H9 (cell line): ENCODE measurements around the gene ANKRD11. TPM values are rescaled to one million over a fixed set of nuclear protein-coding genes. Genes with fewer than 3 reads are reported as not detected.

Source experiments
- DNase-seq: peaks from one replicate; pipeline ENCODE4 v3.0.0-alpha.2; 2017
- H2AFZ ChIP-seq: one replicate; pipeline ENCODE4 v1.6.1; 2013; ENCODE audit warnings: mild to moderate bottlenecking, low read length, control low read depth, moderate library complexity
- H2AK5ac ChIP-seq: 2 replicates; pipeline ENCODE4 v1.6.1; 2013; ENCODE audit warnings: low read length, control low read depth, mixed read lengths; ENCODE audit not compliant: insufficient read length
- H2BK120ac ChIP-seq: one replicate; pipeline ENCODE4 v1.6.1; 2013; ENCODE audit warnings: low read depth, mild to moderate bottlenecking, low read length, control low read depth, inconsistent platforms; ENCODE audit not compliant: poor library complexity, severe bottlenecking
- H2BK12ac ChIP-seq: 2 replicates; pipeline ENCODE4 v1.6.1; 2013; ENCODE audit warnings: low read length, control low read depth, mixed read lengths, low read depth; ENCODE audit not compliant: insufficient read length
- H2BK15ac ChIP-seq: 2 replicates; pipeline ENCODE4 v1.6.1; 2013; ENCODE audit warnings: low read depth, low read length, control low read depth
- H2BK20ac ChIP-seq: one replicate; pipeline ENCODE4 v1.6.1; 2013; ENCODE audit warnings: low read depth, mild to moderate bottlenecking, low read length, control low read depth, inconsistent platforms; ENCODE audit not compliant: poor library complexity, severe bottlenecking
- H2BK5ac ChIP-seq: 2 replicates; pipeline ENCODE4 v1.6.1; 2013; ENCODE audit warnings: low read length, control low read depth, mixed read lengths; ENCODE audit not compliant: insufficient read length
- H3K14ac ChIP-seq: 2 replicates; pipeline ENCODE4 v1.6.1; 2013; ENCODE audit warnings: low read length, control low read depth; ENCODE audit not compliant: insufficient read depth
- H3K18ac ChIP-seq: 2 replicates; pipeline ENCODE4 v1.6.1; 2013; ENCODE audit warnings: low read depth, mild to moderate bottlenecking, mixed read lengths, low read length, control low read depth; ENCODE audit not compliant: insufficient read length
- H3K23ac ChIP-seq: 2 replicates; pipeline ENCODE4 v1.6.1; 2013; ENCODE audit warnings: low read length, control low read depth, mixed read lengths, low read depth; ENCODE audit not compliant: insufficient read length
- H3K23me2 ChIP-seq: 2 replicates; pipeline ENCODE4 v1.6.1; 2013; ENCODE audit warnings: low read depth, mild to moderate bottlenecking, mixed read lengths, low read length, control low read depth; ENCODE audit not compliant: insufficient read length, poor library complexity, severe bottlenecking
- H3K27ac ChIP-seq: 2 replicates; pipeline ENCODE4 v1.5.1; 2013; ENCODE audit warnings: low read length, control low read depth, mixed read lengths, low read depth; ENCODE audit not compliant: insufficient read length
- H3K27me3 ChIP-seq: 2 replicates; pipeline ENCODE4 v1.6.1; 2013; ENCODE audit warnings: low read length, control low read depth, inconsistent platforms; ENCODE audit not compliant: insufficient read depth
- H3K4ac ChIP-seq: 2 replicates; pipeline ENCODE4 v1.6.1; 2013; ENCODE audit warnings: low read depth, mild to moderate bottlenecking, control low read depth, inconsistent platforms, low read length, moderate library complexity
- H3K4me1 ChIP-seq: 2 replicates; pipeline ENCODE4 v1.6.1; 2013; ENCODE audit warnings: low read length, control low read depth, inconsistent platforms; ENCODE audit not compliant: insufficient read depth
- H3K4me2 ChIP-seq: 2 replicates; pipeline ENCODE4 v1.6.1; 2013; ENCODE audit warnings: low read length, control low read depth, mixed read lengths; ENCODE audit not compliant: insufficient read length, insufficient read depth
- H3K56ac ChIP-seq: 2 replicates; pipeline ENCODE4 v1.6.1; 2013; ENCODE audit warnings: low read depth, mild to moderate bottlenecking, mixed read lengths, low read length, control low read depth; ENCODE audit not compliant: insufficient read length
- H3K79me1 ChIP-seq: 2 replicates; pipeline ENCODE4 v1.6.1; 2013; ENCODE audit warnings: low read depth, mild to moderate bottlenecking, moderate library complexity, low read length, control low read depth, inconsistent platforms; ENCODE audit not compliant: insufficient read depth, poor library complexity, severe bottlenecking
- H3K79me2 ChIP-seq: 2 replicates; pipeline ENCODE4 v1.6.1; 2013; ENCODE audit warnings: low read length, control low read depth, inconsistent platforms; ENCODE audit not compliant: insufficient read depth
- H3K9ac ChIP-seq: 2 replicates; pipeline ENCODE4 v1.6.1; 2013; ENCODE audit warnings: low read length, control low read depth, mixed read lengths; ENCODE audit not compliant: insufficient read length; ENCODE audit errors: extremely low read depth
- H3K9me3 ChIP-seq: one replicate; pipeline ENCODE4 v1.6.1; 2013; ENCODE audit warnings: low read depth, low read length, inconsistent platforms; ENCODE audit not compliant: control insufficient read depth
- H3T11ph ChIP-seq: one replicate; pipeline ENCODE4 v1.6.1; 2013; ENCODE audit warnings: mild to moderate bottlenecking, low read length, control low read depth, inconsistent platforms
- H4K20me1 ChIP-seq: one replicate; pipeline ENCODE4 v1.6.1; 2013; ENCODE audit not compliant: control insufficient read depth, insufficient read length, insufficient read depth
- H4K5ac ChIP-seq: 2 replicates; pipeline ENCODE4 v1.6.1; 2013; ENCODE audit warnings: low read depth, mild to moderate bottlenecking, mixed read lengths, low read length, control low read depth; ENCODE audit not compliant: insufficient read length
- H4K8ac ChIP-seq: replicated peaks from 2 replicates; pipeline ENCODE4 v1.6.1; 2013; ENCODE audit warnings: low read length, control low read depth, mixed read lengths, low read depth; ENCODE audit not compliant: insufficient read length
- H4K91ac ChIP-seq: 2 replicates; pipeline ENCODE4 v1.6.1; 2013; ENCODE audit warnings: low read depth, mild to moderate bottlenecking, moderate library complexity, mixed read lengths, low read length, control low read depth; ENCODE audit not compliant: insufficient read length
- H3K27ac Mint-ChIP-seq, 3 experiments: 2 replicates in 2 of 3; 3 replicates in 1 of 3; pipeline ENCODE4 v1.8.0; 2020 to 2021; ENCODE audit warnings: mixed read lengths in 3 of 3, mild to moderate bottlenecking in 1 of 3, moderate library complexity in 1 of 3
- H3K27me3 Mint-ChIP-seq: 2 replicates; pipeline ENCODE4 v1.8.0; 2021; ENCODE audit warnings: low read depth, mild to moderate bottlenecking, moderate library complexity, mixed read lengths
- H3K36me3 Mint-ChIP-seq, 3 experiments: 2 replicates in 2 of 3; 3 replicates in 1 of 3; pipeline ENCODE4 v1.8.0; 2020 to 2021; ENCODE audit warnings: low read depth in 3 of 3, mixed read lengths in 3 of 3; ENCODE audit not compliant: insufficient read depth in 1 of 3
- H3K4me1 Mint-ChIP-seq, 2 experiments: 2 replicates each; pipeline ENCODE4 v1.8.0; 2020; ENCODE audit warnings: mixed read lengths in 2 of 2
- H3K4me3 Mint-ChIP-seq, 2 experiments: 2 replicates in 1 of 2; 3 replicates in 1 of 2; pipeline ENCODE4 v1.8.0; 2020 to 2021; ENCODE audit warnings: mild to moderate bottlenecking in 2 of 2, mixed read lengths in 2 of 2, moderate library complexity in 1 of 2
- H3K9me3 Mint-ChIP-seq, 2 experiments: 2 replicates in 1 of 2; 3 replicates in 1 of 2; pipeline ENCODE4 v1.8.0; 2020; ENCODE audit warnings: mild to moderate bottlenecking in 2 of 2, mixed read lengths in 2 of 2, moderate library complexity in 1 of 2
- WGBS: extraction: QIAGEN DNeasy Blood & Tissue Kit; methylation state at CpG from one replicate; pipeline ENCODE4 v1.1.7; 2013; ENCODE audit warnings: missing lambda C conversion rate, low lambda C conversion rate, mixed read lengths; ENCODE audit not compliant: insufficient read length; ENCODE audit errors: extremely low coverage; 5-methylcytosine and 5-hydroxymethylcytosine counted together
- total RNA-seq: library from RNA; stranded (reverse); gene quantifications from 2 replicates; pipeline ENCODE4 v1.2.1, GENCODE V29; 2021
- TF ChIP-seq, protein P1 (sequence below): fragments of 200-600 bp; sonication (generic); conservative IDR thresholded peaks from 3 replicates; pipeline ENCODE4 v1.8.0; 2021; ENCODE audit warnings: antibody characterized with exemption, mild to moderate bottlenecking

The ANKRD11 gene
- total RNA-seq, 1 experiment from 2014 or later, result 181 TPM

DNA sequence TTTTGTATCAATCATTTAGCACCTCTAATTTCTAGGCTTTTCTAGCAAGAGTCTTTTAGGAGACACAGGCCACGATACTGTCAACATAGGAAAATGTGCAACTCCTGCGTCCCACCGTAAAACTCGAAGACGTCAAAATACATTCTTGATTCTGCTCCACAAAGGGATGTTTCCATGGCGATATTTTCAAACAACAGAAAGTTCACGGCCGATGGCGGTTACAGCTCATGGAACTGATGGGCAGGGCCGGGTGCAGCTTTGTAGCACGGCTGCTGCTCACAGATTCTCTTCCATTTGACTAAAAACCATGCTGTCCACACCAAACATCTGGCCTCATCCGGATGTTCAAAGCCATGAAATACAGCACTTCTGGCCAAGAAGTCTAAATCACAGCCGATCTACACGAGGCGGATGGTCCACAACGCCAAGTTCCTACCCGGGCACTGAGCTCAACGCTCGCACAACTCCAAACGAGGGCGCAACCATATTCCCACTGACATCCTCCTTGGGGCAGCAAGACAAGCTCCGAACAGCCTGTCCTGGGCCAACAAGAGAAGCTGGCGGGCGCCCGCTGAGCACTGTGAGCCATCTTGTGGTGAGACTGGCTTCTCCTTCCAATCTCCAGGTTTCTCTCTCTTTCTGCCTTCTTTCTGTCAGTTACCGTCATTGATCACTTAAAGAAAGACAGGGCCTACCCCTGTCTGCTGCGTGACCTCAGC is 193.0 kb downstream of the ANKRD11 start:
- H3K27me3 Mint-ChIP-seq, result no peaks in the 10 kb centered on the region
- Histone ChIP-seq H4K20me1 (no peaks in the 10 kb centered on the region), H3K23ac (no peak overlapping the region), H2BK5ac (no peak overlapping the region), H2BK20ac (no peak overlapping the region), H3K14ac (no peak overlapping the region), H2AK5ac (no peak overlapping the region), H3K27me3 (no peaks in the 10 kb centered on the region), H4K8ac (no peak overlapping the region), H3K9me3 (no peaks in the 10 kb centered on the region), H3K79me2 (no peaks in the 10 kb centered on the region; the same call in 1 of the 2 replicates), H3K4ac (no peak overlapping the region), H2AFZ (no peak overlapping the region), H2BK15ac (no peak overlapping the region), H3K18ac (no peak overlapping the region), H3K9ac (no peak overlapping the region), H4K91ac (no peak overlapping the region), H3K4me1 (peaks cover 8% of the 10 kb centered on the region; the same call in 1 of the 2 replicates), H2BK120ac (no peak overlapping the region), H4K5ac (no peak overlapping the region), H3K56ac (no peak overlapping the region), H3T11ph (no peak overlapping the region), H3K27ac (no peak overlapping the region), H2BK12ac (no peak overlapping the region), H3K79me1 (no peaks in the 10 kb centered on the region), H3K4me2 (no peak overlapping the region), H3K23me2 (no peaks in the 10 kb centered on the region)
- TF ChIP-seq, protein P1, sequence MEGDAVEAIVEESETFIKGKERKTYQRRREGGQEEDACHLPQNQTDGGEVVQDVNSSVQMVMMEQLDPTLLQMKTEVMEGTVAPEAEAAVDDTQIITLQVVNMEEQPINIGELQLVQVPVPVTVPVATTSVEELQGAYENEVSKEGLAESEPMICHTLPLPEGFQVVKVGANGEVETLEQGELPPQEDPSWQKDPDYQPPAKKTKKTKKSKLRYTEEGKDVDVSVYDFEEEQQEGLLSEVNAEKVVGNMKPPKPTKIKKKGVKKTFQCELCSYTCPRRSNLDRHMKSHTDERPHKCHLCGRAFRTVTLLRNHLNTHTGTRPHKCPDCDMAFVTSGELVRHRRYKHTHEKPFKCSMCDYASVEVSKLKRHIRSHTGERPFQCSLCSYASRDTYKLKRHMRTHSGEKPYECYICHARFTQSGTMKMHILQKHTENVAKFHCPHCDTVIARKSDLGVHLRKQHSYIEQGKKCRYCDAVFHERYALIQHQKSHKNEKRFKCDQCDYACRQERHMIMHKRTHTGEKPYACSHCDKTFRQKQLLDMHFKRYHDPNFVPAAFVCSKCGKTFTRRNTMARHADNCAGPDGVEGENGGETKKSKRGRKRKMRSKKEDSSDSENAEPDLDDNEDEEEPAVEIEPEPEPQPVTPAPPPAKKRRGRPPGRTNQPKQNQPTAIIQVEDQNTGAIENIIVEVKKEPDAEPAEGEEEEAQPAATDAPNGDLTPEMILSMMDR, result no peak
- H3K4me1 Mint-ChIP-seq, result peaks cover 47 to 60% of the 10 kb centered on the region in 2 experiments
- H3K4me3 Mint-ChIP-seq, result peak overlapping the region in 1 of 2 experiments; percentile 19; a peak in 1 of 5 replicates
- no CpG with 5 or more reads among the region's 27 CpGs for WGBS
- H3K9me3 Mint-ChIP-seq, result no peaks in the 10 kb centered on the region
- DNase-seq, result no peak
- H3K36me3 Mint-ChIP-seq, result peaks cover 8 to 16% (median 13%) of the 10 kb centered on the region in 3 experiments
- H3K27ac Mint-ChIP-seq, result peak overlapping the region; percentile 36 to 94 (median 76); a peak in 5 of 7 replicates
